GM06990 (cell line): ENCODE measurements around the gene CMTM8.

Source experiments
- DNase-seq: peaks from one replicate; pipeline ENCODE4 v3.0.0-alpha.2; 2011; ENCODE audit not compliant: insufficient read length; ENCODE audit errors: extremely low read depth
- H3K27me3 ChIP-seq: replicated peaks from 2 replicates; pipeline ENCODE4 v1.6.0; 2011; ENCODE audit warnings: low read length; ENCODE audit not compliant: control insufficient read depth, insufficient read depth
- H3K36me3 ChIP-seq: 2 replicates; pipeline ENCODE4 v1.5.1; 2011; ENCODE audit warnings: low read length; ENCODE audit not compliant: control insufficient read depth, insufficient read depth
- H3K4me3 ChIP-seq: replicated peaks from 2 replicates; pipeline ENCODE4 v1.5.1; 2011; ENCODE audit warnings: low read depth, mild to moderate bottlenecking, control low read depth, low read length
- TF ChIP-seq, protein P1 (sequence below): IDR thresholded peaks from 2 replicates; pipeline ENCODE4 v1.5.1; 2011; ENCODE audit warnings: low read length, control low read depth, mild to moderate bottlenecking, inconsistent platforms; ENCODE audit not compliant: insufficient read depth, poor library complexity, severe bottlenecking

CMTM8 gene

GRCh38 chr3:32203854-32204253 is 34.6 kb upstream of the CMTM8 start:
- H3K4me3 ChIP-seq, result no peak overlapping the region
- TF ChIP-seq, protein P1, sequence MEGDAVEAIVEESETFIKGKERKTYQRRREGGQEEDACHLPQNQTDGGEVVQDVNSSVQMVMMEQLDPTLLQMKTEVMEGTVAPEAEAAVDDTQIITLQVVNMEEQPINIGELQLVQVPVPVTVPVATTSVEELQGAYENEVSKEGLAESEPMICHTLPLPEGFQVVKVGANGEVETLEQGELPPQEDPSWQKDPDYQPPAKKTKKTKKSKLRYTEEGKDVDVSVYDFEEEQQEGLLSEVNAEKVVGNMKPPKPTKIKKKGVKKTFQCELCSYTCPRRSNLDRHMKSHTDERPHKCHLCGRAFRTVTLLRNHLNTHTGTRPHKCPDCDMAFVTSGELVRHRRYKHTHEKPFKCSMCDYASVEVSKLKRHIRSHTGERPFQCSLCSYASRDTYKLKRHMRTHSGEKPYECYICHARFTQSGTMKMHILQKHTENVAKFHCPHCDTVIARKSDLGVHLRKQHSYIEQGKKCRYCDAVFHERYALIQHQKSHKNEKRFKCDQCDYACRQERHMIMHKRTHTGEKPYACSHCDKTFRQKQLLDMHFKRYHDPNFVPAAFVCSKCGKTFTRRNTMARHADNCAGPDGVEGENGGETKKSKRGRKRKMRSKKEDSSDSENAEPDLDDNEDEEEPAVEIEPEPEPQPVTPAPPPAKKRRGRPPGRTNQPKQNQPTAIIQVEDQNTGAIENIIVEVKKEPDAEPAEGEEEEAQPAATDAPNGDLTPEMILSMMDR, result no peak
- no peak for DNase-seq
- no peaks in the 10 kb centered on the region for H3K36me3 ChIP-seq
- no peaks in the 10 kb centered on the region; the same call in 1 of the 2 replicates for H3K27me3 ChIP-seq

GRCh38 chr3:32208447-32208846 is 30.0 kb upstream of the CMTM8 start:
- DNase-seq, result no peak
- no peaks in the 10 kb centered on the region for H3K27me3 ChIP-seq
- TF ChIP-seq, protein P1, result no peak

DNA sequence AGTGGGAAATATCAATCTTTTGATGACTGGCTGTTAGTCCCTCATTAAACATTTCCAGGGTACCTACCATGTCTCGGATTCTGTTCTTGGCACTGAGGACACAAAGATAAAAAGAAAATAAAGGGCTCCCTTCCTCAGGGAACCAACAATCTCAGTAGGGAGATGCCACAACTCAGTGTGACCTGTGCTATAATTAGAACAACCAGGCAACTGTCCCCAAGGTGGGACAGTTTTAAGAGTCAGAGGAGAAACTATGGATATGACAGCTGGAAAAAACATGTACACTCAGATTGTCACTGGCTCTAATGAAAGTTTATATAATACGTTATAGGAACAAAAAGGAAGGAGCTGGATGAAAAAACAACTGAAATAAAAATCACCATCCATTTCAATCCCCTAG is 23.3 kb upstream of the CMTM8 start:
- H3K27me3 ChIP-seq, result no peaks in the 10 kb centered on the region
- H3K36me3 ChIP-seq, result no peaks in the 10 kb centered on the region
- TF ChIP-seq, protein P1, result no peak
- H3K4me3 ChIP-seq, result no peak overlapping the region
- no peak for DNase-seq

More at GRCh38 chr3:32208447-32208846, 30.0 kb upstream of the CMTM8 start:
- H3K36me3 ChIP-seq, result no peaks in the 10 kb centered on the region
- no peak overlapping the region for H3K4me3 ChIP-seq

- Histone ChIP-seq H3K36me3 (no peaks in the 10 kb centered on the region), H3K4me3 (no peak overlapping the region), H3K27me3 (no peaks in the 10 kb centered on the region)
- DNase-seq, result no peak
- TF ChIP-seq, protein P1, result no peak
These were observed 22.2 kb upstream of the CMTM8 start for GRCh38 chr3:32216172-32216783.

DNA sequence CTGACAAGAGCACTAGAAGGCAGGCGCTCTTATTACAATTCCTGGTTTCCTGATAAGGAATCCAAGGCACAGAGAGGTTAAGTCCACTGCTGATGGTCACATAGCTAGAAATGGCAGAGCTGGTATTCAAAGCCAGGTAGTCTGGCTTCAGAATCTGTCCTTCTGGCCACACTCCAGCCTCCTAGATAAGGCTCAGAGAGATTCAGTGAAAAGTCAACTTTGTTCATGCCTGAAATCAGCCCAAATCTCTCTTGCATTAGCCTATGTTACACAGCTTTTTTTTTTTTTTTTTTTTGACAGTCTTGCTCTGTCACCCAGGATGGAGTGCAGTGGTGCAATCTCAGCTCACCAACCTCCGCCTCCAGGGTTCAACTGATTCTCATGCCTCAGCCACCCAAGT is 21.1 kb upstream of the CMTM8 start:
- no peak for DNase-seq

More for the DNA sequence above, 21.1 kb upstream of the CMTM8 start:
- TF ChIP-seq, protein P1, result no peak
- H3K4me3 ChIP-seq, result no peak overlapping the region
- H3K36me3 ChIP-seq, result no peaks in the 10 kb centered on the region
- no peaks in the 10 kb centered on the region for H3K27me3 ChIP-seq
